ENCODE measurements around the gene TCHP.
A peak's percentile ranks its signal among the peaks of the same experiment; 100 is the strongest.

TCHP gene

DNA sequence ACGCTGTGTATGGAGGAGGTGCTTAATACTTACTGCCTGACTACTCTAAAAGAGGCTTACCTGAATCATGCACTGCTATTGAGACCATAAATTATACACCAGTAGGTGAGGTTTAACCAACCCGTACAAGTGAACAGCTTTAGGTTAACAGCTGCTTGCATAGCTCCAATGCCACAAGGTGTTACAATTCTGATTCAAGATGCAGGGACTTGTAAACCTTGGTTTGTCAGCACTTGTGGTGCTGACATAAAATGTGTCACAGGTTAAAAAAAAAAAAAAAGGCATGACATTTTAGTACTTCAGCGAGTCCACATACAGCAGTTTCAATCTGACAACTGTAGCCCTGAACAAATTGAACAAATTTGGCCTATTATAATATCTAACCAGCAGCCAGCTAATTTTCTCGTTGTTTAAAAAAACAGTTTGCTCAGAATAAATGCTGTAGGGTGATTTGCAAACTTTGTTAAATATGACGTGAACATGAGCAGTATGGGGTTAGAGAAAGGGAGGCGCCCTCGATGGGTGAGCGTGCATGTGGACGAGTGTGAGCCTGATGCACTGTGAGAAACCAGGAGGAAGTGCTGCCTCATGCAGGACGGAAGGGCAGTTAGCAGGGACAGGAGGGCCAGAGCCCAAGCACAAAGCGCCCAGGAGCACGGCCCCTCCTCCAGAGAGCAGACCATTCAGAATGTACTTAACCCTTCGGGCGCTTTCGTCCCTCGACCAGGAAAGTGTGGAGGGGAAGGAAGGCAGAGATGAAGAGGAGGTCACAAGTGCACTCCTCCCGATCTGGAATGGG is 44.7 kb downstream of the TCHP start:
- H3K9ac ChIP-seq (ENCODE audit: low read depth, low read length): peak overlapping the region; percentile 19; the same call in 1 of the 2 replicates
- no peaks in the 10 kb centered on the region for H3K9me3 ChIP-seq (ENCODE audit: control insufficient read depth, insufficient read depth, low read length)
- H3K36me3 ChIP-seq (ENCODE audit: insufficient read depth, low read length): no peaks in the 10 kb centered on the region; the same call in 1 of the 2 replicates
- H3K4me1 ChIP-seq (ENCODE audit: insufficient read depth, low read length): peaks cover 32% of the 10 kb centered on the region

DNA sequence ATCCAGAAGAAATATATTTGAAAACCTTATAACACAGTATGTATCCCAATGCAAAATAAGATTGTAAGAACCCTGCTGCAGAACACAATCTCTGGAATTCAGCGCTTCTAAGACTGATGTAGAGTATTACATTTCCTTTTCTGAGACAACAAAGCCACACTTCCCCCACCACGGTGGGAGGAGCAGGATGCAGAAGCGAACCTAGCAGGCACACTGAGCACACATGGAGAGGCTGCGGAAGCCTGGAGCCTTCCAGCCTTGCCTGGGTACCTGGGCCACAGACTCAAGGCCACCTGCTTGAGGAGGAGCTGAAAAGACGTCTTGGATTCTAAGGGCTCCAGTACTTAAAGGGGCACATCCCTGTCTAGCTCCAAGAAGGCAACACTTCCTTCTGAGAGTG is 46.4 kb downstream of the TCHP start:
- peaks cover 32% of the 10 kb centered on the region for H3K4me1 ChIP-seq (ENCODE audit: insufficient read depth, low read length)
- no peaks in the 10 kb centered on the region for H3K9me3 ChIP-seq (ENCODE audit: control insufficient read depth, insufficient read depth, low read length)
- no peak overlapping the region for H3K9ac ChIP-seq (ENCODE audit: low read depth, low read length)
- peaks cover 2% of the 10 kb centered on the region; the same call in 1 of the 2 replicates for H3K36me3 ChIP-seq (ENCODE audit: insufficient read depth, low read length)

DNA sequence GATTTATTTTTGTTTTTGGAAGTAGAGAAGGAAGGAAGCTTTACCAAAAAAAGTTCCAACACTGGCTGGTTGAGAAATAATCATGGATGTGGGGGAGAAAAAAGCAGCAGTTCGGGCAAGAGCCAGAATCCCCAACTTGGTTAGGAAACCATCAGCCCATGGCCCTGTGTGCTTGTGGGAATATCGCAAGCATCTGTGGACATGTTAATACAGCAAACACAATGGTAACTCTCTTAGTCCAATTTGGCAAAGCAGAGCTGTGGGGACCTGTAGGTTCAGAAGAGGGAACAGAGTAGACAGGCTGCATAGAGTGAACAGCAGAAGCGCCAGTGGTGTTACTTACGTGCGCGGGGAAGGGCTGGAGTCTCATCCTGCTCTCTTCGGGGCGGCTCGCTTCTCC is 46.8 kb downstream of the TCHP start:
- H3K9ac ChIP-seq (ENCODE audit: low read depth, low read length): no peak overlapping the region
- H3K4me1 ChIP-seq (ENCODE audit: insufficient read depth, low read length): peaks cover 33% of the 10 kb centered on the region
- H3K36me3 ChIP-seq (ENCODE audit: insufficient read depth, low read length): peaks cover 2% of the 10 kb centered on the region; the same call in 1 of the 2 replicates
- H3K9me3 ChIP-seq (ENCODE audit: control insufficient read depth, insufficient read depth, low read length): no peaks in the 10 kb centered on the region

DNA sequence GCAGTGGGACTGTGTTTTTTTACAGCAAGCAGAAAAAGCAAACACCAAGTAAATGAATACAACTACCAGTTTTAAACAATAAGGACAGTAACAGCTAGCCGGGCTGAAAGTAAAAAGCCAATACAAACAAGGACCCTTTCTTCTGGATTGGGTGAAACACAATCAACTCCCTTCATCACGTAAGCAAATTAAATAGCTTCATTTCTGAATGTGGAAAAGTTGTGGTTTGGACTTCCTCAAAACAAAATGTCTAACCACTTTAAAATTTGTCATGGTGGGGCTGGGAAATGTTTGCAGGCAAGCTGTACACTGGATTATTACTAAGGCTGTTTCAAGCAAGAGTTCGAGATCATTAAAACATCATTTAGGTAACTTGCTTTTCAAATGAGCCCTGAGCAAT is 47.4 kb downstream of the TCHP start:
- no peaks in the 10 kb centered on the region for H3K9me3 ChIP-seq (ENCODE audit: control insufficient read depth, insufficient read depth, low read length)
- peaks cover 36% of the 10 kb centered on the region for H3K4me1 ChIP-seq (ENCODE audit: insufficient read depth, low read length)
- peaks cover 4% of the 10 kb centered on the region; the same call in 1 of the 2 replicates for H3K36me3 ChIP-seq (ENCODE audit: insufficient read depth, low read length)
- H3K9ac ChIP-seq (ENCODE audit: low read depth, low read length): no peak overlapping the region

DNA sequence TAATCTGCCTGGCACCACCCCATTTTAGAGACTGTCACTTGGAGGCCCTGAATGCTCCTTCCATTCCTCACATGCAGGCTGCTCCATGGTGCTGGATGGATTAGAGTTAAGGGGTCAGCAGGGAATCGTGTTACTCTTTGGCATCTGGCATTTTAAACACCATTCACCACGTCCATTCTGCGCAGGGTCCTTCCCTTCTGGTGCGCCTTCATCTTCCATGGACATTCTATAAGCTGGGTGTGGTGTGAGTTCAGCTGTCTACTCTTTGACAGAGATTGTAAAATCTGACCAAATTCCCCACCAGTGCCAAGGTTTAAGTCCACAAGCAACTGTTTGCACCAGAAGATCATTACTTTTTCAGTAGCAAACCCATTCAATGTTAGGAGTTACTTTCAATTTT is 48.3 kb downstream of the TCHP start:
- H3K36me3 ChIP-seq (ENCODE audit: insufficient read depth, low read length): peaks cover 6% of the 10 kb centered on the region; the same call in 1 of the 2 replicates
- H3K9ac ChIP-seq (ENCODE audit: low read depth, low read length): no peak overlapping the region
- peaks cover 36% of the 10 kb centered on the region for H3K4me1 ChIP-seq (ENCODE audit: insufficient read depth, low read length)
- H3K9me3 ChIP-seq (ENCODE audit: control insufficient read depth, insufficient read depth, low read length): no peaks in the 10 kb centered on the region

DNA sequence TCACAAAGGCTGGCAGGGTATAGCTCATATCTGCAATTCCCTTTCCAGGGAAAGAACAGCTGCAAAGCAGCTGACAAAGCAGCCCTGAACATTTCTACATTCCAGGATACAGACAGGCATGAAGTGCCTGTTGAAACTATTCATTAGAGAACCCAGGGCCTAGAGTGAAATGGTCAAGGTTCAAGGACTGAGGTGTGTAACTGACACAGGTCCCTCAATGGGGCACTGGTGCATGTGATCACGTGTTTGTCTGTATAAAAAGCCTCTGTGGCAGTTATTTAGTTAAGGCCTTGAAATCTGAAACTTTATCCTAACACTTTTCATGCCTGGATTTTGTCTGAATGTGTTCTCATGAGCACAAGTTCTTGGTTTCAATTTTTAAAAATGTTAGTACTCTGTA is 49.0 kb downstream of the TCHP start:
- Histone ChIP-seq H3K9me3 (ENCODE audit: control insufficient read depth, insufficient read depth, low read length) (no peaks in the 10 kb centered on the region), H3K36me3 (ENCODE audit: insufficient read depth, low read length) (peaks cover 6% of the 10 kb centered on the region; the same call in 1 of the 2 replicates), H3K4me1 (ENCODE audit: insufficient read depth, low read length) (peaks cover 33% of the 10 kb centered on the region), H3K9ac (ENCODE audit: low read depth, low read length) (no peak overlapping the region)

DNA sequence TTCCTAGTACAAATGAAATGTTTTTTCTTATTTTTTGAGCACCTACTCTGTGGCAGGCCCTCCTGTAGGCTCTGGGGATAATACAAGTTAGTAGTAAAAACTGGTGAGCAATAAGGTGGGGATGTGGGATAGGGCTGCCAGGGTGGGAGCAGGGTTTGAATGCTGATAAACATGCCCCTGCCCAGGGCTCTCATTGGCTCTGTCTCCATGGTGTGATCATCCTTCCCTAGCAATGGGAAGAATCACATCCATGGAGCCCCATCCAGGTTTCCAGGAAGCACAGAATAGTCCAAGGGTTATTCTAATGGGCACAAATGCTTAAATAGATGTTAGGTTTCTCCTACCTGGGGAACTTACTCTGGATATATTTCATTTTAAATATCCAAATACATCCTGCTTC is 50.6 kb downstream of the TCHP start:
- peaks cover 19% of the 10 kb centered on the region for H3K4me1 ChIP-seq (ENCODE audit: insufficient read depth, low read length)
- peaks cover 6% of the 10 kb centered on the region; the same call in 1 of the 2 replicates for H3K36me3 ChIP-seq (ENCODE audit: insufficient read depth, low read length)
- no peaks in the 10 kb centered on the region for H3K9me3 ChIP-seq (ENCODE audit: control insufficient read depth, insufficient read depth, low read length)
- H3K9ac ChIP-seq (ENCODE audit: low read depth, low read length): no peak overlapping the region

DNA sequence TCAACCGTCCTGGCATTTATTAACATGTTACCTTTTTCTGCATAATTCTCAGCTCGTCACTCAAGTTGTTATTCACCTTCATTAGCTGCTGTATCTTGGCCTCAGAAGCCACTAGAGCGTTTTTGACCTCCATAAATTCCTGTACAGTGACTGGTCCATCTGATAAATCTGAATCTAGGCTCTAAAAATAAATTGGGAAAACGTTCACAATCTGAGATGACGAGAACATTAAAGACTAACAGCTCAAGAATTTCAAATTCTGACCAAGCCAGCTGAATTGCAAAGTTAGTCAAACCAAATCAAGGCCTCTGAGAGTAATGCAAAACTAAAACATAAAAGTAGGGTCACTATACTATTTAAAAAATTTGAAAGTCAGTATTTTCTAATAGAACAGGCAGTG is 51.1 kb downstream of the TCHP start:
- Histone ChIP-seq H3K9me3 (ENCODE audit: control insufficient read depth, insufficient read depth, low read length) (no peaks in the 10 kb centered on the region), H3K36me3 (ENCODE audit: insufficient read depth, low read length) (peaks cover 6% of the 10 kb centered on the region; the same call in 1 of the 2 replicates), H3K9ac (ENCODE audit: low read depth, low read length) (no peak overlapping the region), H3K4me1 (ENCODE audit: insufficient read depth, low read length) (peaks cover 14% of the 10 kb centered on the region)

DNA sequence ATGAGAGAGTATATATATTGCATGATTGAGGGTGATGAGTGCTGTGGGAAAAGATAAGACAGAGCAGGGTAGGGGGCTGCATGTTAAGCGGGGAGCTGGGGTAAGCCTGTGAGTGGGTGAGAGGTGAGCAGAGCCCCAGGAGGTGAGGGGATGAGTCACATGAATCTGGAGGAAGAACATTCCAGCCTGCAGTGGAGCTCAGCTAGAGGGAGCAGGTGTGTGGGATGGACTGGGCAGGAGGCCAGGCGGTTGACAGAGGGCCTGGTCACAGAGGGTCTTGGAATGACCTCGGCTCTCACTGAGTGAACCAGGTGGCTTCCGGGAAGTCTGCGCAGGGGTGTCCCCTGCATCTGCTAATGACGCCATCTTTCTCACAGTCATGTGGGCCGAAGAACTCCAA is 51.7 kb downstream of the TCHP start:
- Histone ChIP-seq H3K4me1 (ENCODE audit: insufficient read depth, low read length) (peaks cover 8% of the 10 kb centered on the region), H3K9ac (ENCODE audit: low read depth, low read length) (no peak overlapping the region), H3K36me3 (ENCODE audit: insufficient read depth, low read length) (peaks cover 6% of the 10 kb centered on the region; the same call in 1 of the 2 replicates), H3K9me3 (ENCODE audit: control insufficient read depth, insufficient read depth, low read length) (no peaks in the 10 kb centered on the region)

DNA sequence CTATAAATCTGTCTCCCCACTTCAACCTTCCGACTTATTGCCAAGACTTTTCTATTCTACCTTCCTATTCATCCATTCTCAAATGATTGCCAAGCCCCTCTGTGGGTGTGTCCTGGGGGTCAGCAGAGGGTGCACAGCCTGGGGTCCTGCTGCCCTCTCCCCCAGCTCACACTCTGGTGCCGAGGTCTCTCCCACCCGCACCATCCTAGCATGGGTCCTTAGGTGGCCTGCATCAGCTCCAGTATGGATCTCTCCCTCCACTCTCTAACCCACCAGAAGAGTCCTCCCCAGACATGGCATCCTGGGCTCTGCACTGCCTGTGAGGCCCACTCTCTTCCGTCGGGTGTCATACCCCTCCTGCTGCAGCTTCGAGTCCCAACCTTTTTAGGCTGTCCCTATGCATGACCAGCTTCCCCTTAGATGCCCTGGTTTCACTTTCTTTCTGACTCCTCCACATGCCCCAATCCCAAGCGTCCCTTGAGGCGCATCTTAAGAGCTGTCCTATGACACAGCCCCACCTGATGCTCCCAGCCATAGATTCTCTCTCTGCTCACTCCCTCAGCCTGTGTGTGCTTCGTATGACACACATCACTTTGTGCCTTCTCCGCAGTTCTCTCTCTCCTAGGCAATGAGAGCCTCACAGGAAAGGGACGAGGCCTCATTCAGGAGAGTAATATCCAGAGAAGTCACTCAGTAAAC is 52.2 kb downstream of the TCHP start:
- H3K9ac ChIP-seq (ENCODE audit: low read depth, low read length): no peak overlapping the region
- H3K9me3 ChIP-seq (ENCODE audit: control insufficient read depth, insufficient read depth, low read length): no peaks in the 10 kb centered on the region
- peaks cover 4% of the 10 kb centered on the region; the same call in 1 of the 2 replicates for H3K4me1 ChIP-seq (ENCODE audit: insufficient read depth, low read length)
- H3K36me3 ChIP-seq (ENCODE audit: insufficient read depth, low read length): peaks cover 6% of the 10 kb centered on the region; the same call in 1 of the 2 replicates

DNA sequence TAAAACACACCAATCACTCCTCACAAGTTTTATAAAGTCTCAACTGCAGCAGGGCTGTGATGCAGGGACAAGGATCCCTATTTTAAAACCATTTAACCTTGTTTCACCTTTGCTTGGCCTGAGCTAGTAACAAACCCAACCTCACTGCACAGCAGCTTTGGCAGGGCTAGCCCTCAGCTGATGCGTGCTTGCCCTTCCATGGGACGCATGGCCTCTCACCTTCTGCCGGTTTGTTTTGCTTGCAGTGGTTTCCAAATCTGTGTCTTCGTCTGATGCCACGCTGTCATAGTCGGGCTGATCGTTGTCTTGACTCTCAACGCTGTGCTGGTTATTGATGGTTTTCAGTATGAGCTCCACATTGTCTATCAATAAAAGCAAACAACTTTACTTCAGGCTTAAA is 52.8 kb downstream of the TCHP start:
- H3K9me3 ChIP-seq (ENCODE audit: control insufficient read depth, insufficient read depth, low read length): no peaks in the 10 kb centered on the region
- H3K36me3 ChIP-seq (ENCODE audit: insufficient read depth, low read length): peaks cover 6% of the 10 kb centered on the region; the same call in 1 of the 2 replicates
- peaks cover 4% of the 10 kb centered on the region; the same call in 1 of the 2 replicates for H3K4me1 ChIP-seq (ENCODE audit: insufficient read depth, low read length)
- no peak overlapping the region for H3K9ac ChIP-seq (ENCODE audit: low read depth, low read length)

DNA sequence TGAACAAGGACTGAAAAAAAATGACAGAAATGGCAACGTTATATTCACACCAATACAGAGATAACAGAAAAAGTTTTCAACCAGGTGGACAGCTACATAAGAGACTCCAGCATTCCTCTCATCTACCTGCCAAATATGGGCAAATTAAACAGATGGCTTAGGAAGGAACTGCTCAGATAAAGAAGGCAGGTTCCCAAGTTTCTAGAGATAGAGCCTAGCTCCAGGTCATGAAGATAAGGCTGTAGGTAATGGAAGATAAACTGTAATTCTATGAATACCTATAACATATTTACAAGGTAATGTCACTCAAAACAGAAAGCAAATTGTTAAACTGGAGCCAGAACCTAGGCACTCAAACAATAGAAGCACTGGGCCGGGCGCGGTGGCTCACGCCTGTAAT is 53.6 kb downstream of the TCHP start:
- peaks cover 4% of the 10 kb centered on the region; the same call in 1 of the 2 replicates for H3K4me1 ChIP-seq (ENCODE audit: insufficient read depth, low read length)
- H3K9ac ChIP-seq (ENCODE audit: low read depth, low read length): no peak overlapping the region
- H3K9me3 ChIP-seq (ENCODE audit: control insufficient read depth, insufficient read depth, low read length): no peaks in the 10 kb centered on the region
- peaks cover 6% of the 10 kb centered on the region; the same call in 1 of the 2 replicates for H3K36me3 ChIP-seq (ENCODE audit: insufficient read depth, low read length)

DNA sequence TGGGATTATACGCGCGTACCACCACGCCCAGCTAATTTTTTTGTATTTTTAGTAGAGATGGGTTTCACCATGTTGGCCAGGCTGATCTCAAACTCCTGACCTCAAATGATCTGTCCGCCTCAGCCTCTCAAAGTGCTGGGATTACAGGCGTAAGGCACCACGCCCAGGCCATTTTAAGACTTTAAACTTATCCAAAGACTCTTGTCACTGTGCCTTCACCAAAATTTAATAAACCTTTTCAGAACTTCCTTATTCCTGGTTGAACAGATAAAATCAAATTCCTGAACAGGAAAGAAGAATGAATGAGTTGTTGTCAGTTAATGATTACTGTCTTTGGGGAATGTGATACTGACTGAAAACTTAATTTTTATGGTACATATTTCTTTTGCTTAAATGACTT is 58.3 kb downstream of the TCHP start:
- Histone ChIP-seq H3K9me3 (ENCODE audit: control insufficient read depth, insufficient read depth, low read length) (no peaks in the 10 kb centered on the region), H3K36me3 (ENCODE audit: insufficient read depth, low read length) (peaks cover 7% of the 10 kb centered on the region; the same call in 1 of the 2 replicates), H3K9ac (ENCODE audit: low read depth, low read length) (no peak overlapping the region), H3K4me1 (ENCODE audit: insufficient read depth, low read length) (no peaks in the 10 kb centered on the region)

DNA sequence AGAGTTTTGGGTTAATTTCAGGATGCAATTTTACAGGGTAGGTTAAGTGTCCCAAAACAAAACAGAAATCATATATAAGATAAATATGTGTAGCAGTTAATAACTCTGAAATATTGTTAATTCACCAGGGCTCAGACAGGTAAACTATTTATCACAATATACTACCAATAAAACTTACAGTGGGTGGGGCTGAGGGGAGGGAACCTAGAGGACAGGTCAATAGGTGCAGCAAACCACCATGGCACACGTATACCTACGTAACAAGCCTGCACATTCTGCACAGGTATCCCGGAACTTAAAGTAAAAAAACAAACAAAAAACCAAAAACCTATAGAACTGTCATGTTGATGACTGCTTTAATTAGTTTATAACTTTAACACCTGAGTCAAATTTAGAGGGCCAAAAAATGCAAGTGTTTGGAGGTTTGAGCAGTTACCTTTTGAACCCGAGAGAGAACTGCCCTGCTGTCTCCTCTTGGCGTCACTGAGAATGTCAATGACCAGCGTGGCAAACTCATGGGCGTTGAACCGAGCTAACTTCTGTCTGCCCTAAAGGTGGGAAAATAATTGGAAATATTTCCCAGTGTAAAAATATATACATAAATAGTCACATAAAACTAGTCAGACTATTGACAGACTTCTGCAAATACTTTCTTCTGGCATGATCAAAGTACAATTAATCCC is 59.5 kb downstream of the TCHP start:
- Histone ChIP-seq H3K9me3 (ENCODE audit: control insufficient read depth, insufficient read depth, low read length) (no peaks in the 10 kb centered on the region), H3K9ac (ENCODE audit: low read depth, low read length) (no peak overlapping the region), H3K36me3 (ENCODE audit: insufficient read depth, low read length) (peaks cover 7% of the 10 kb centered on the region; the same call in 1 of the 2 replicates), H3K4me1 (ENCODE audit: insufficient read depth, low read length) (no peaks in the 10 kb centered on the region)

Measured in ES-I3 (cell line).